ENCODE results near the gene PUDP.
"Not testable (repeated sequence)": the region's sequence is repeated elsewhere in the genome, so short reads cannot be mapped to it uniquely, and the experiment has no call there.

Gene PUDP

DNA sequence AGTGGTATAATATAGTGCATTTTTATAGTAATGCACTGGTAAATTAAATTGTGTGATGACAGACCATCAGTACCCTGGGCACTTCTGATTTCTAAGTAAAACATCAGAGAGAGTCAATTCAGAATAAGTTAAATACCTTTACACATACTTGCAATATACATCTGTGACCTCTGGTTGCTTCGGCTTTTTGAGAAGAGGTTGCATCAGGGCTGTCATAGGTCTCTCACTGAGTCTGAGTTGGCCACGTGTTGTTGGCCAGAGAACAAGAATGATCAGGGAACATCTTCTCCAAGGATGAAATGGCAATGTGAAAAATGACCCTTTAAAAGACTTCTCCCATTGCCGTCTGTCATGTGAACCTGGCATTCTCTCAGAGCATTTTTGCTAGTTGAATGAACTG lies 36.9 kb upstream of the PUDP start:
- in situ Hi-C loops (cut with HindIII; ENCODE audit: low sequenced_read_pairs) = no loop called here
- DNase-seq (ENCODE audit: low read depth, low spot score) = no peak
- TF ChIP-seq, protein P1, sequence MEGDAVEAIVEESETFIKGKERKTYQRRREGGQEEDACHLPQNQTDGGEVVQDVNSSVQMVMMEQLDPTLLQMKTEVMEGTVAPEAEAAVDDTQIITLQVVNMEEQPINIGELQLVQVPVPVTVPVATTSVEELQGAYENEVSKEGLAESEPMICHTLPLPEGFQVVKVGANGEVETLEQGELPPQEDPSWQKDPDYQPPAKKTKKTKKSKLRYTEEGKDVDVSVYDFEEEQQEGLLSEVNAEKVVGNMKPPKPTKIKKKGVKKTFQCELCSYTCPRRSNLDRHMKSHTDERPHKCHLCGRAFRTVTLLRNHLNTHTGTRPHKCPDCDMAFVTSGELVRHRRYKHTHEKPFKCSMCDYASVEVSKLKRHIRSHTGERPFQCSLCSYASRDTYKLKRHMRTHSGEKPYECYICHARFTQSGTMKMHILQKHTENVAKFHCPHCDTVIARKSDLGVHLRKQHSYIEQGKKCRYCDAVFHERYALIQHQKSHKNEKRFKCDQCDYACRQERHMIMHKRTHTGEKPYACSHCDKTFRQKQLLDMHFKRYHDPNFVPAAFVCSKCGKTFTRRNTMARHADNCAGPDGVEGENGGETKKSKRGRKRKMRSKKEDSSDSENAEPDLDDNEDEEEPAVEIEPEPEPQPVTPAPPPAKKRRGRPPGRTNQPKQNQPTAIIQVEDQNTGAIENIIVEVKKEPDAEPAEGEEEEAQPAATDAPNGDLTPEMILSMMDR (IDR thresholded peaks at IDR 0.05; ENCODE audit: low read depth, low read length) = no peak
- no peak overlapping the region for H3K4me3 ChIP-seq (ENCODE audit: low read depth, low read length)

DNA sequence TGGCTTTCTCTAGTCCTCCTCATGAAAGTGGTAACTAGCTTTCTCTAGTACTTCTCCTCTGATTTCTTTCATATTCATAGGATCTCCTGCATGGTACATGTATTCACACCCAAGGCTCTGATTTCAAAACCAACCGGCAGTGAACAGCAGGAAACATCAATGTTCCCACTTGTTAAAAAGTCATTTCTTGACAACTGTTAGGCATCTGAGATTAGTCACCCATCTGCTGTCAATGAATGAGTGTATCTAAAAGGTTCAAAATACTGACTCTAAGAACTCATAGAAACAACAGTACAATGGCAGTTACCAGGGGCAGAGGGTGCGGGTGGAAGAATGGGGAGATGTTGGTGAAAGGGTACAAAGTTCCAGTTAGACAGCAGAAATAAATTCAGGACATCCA lies 31.5 kb upstream of the PUDP start:
- H3K4me3 ChIP-seq (ENCODE audit: low read depth, low read length) = no peak overlapping the region
- in situ Hi-C loops (cut with HindIII; ENCODE audit: low sequenced_read_pairs) = no loop called here
- TF ChIP-seq, protein P1 (IDR thresholded peaks at IDR 0.05; ENCODE audit: low read depth, low read length) = no peak
- no peak for DNase-seq (ENCODE audit: low read depth, low spot score)

DNA sequence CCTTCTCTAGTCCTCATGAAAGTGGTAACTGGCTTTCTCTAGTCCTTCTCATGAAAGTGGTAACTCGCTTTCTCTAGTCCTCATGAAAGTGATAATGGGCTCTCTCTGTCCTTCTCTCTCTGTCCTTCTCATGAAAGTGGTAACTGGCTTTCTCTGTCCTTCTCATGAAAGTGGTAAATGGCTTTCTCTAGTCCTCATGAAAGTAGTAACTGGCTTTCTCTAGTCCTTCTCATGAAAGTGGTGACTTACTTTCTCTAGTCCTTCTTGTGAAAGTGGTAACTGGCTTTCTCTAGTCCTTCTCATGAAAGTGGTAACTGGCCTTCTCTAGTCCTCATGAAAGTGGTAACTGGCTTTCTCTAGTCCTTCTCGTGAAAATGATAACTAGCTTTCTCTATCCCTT lies 30.9 kb upstream of the PUDP start:
- in situ Hi-C loops (cut with HindIII; ENCODE audit: low sequenced_read_pairs); H3K4me3 ChIP-seq (ENCODE audit: low read depth, low read length); DNase-seq (ENCODE audit: low read depth, low spot score): not testable (repeated sequence)

DNA sequence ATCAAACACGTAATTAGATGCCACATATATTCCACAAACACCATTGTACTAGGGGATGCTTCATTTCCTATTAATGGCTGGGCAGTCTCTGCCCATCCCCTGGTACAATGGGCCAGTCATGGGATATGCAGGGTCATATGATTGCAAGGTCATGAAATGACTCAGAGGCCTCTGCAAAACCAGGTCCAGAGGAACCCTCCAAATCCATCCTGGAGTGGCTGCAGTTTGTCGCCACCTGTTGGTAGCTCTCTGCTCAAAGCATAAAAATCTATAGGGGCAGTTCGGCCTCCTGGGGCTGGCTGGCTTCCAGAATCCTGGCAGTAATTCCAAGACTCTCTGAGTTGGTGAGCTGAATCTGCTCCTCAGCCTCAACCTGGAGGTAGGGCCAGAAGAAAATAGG lies 22.9 kb upstream of the PUDP start:
- in situ Hi-C loops (cut with HindIII; ENCODE audit: low sequenced_read_pairs) = no loop called here
- DNase-seq (ENCODE audit: low read depth, low spot score) = no peak
- H3K4me3 ChIP-seq (ENCODE audit: low read depth, low read length) = no peak overlapping the region
- TF ChIP-seq, protein P1 (IDR thresholded peaks at IDR 0.05; ENCODE audit: low read depth, low read length) = peak; percentile 37

DNA sequence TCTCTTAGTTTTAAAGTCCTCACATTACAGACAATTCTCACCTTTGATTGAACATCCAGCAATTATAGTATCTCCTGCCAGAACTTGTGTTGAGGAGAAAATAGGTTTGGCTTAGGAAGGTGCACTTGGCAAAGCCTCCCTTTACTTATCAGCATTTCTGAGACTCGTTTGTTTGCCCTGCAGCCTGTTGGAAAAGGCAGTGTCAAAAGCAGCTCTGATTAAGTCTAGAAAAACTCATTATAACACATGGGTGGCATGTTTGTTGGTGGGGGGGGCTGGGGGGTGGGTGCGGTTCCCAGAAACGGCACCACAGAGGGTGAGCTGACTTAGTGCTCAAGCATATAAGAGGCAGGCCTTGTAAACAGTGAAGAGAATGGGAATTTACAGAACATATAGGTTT lies 21.7 kb upstream of the PUDP start:
- in situ Hi-C loops (cut with HindIII; ENCODE audit: low sequenced_read_pairs) = no loop called here
- no peak overlapping the region for H3K4me3 ChIP-seq (ENCODE audit: low read depth, low read length)
- TF ChIP-seq, protein P1 (IDR thresholded peaks at IDR 0.05; ENCODE audit: low read depth, low read length) = no peak
- DNase-seq (ENCODE audit: low read depth, low spot score) = no peak

DNA sequence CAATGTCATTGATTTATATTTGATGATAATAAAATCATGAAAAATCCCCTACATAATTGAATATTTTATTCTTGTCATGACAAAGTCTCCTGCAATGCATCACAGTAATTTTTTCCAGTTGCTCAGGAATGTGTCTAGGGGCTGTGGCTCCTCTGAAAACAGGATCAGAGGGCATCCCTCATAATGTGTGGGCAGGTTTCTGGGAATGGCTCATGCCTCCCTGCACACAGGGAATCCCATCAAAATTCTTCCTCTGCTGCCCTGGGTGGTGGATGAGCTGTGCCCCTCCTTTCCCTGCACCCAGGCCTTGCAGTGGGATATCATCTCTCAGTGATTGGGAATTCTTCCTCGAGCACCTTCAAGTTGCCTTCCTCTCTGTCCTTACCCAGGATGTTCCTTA lies 20.4 kb upstream of the PUDP start:
- TF ChIP-seq, protein P1 (IDR thresholded peaks at IDR 0.05; ENCODE audit: low read depth, low read length) = no peak
- in situ Hi-C loops (cut with HindIII; ENCODE audit: low sequenced_read_pairs) = no loop called here
- DNase-seq (ENCODE audit: low read depth, low spot score) = no peak
- no peak overlapping the region for H3K4me3 ChIP-seq (ENCODE audit: low read depth, low read length)

DNA sequence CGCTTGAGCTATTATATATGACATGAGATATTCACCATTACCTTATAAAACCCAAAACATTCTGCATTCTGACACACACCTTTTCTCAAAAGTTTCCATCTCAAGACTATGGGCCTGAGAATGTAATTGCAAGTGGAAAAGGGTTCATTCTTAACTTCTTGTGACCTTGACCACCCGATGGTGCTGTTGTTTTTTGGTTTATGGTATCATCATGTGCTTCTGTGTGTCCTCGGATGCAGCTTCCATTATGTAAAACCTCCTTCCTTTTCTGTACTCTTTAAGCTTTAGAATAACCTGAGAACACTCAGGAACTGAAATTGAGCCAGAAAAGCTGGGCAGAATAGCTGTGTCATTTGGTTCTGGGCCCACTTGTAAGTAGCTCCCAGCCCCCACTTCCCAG lies 16.2 kb upstream of the PUDP start:
- TF ChIP-seq, protein P1 (IDR thresholded peaks at IDR 0.05; ENCODE audit: low read depth, low read length) = no peak
- in situ Hi-C loops (cut with HindIII; ENCODE audit: low sequenced_read_pairs) = no loop called here
- DNase-seq (ENCODE audit: low read depth, low spot score) = no peak
- H3K4me3 ChIP-seq (ENCODE audit: low read depth, low read length) = no peak overlapping the region
